ENCODE measurements around the gene OPRD1. TPM values are rescaled to one million over a fixed set of nuclear protein-coding genes. Genes with fewer than 3 reads are reported as not detected.

The OPRD1 gene
- total RNA-seq, 4 donors from 2014 or later: under 0.01 TPM; not detected in 3

- WGBS, 2 donors (ENCODE audit: low coverage in 1 of 2): 25 to 52% methylated on average over 5 to 10 of the region's 10 CpGs
- no peak for DNase-seq
- H3K9me3 ChIP-seq: no peaks in the 10 kb centered on the region
- no peaks in the 10 kb centered on the region for H3K27me3 ChIP-seq
- H3K4me3 ChIP-seq: peak overlapping the region in 3 of 4 donors; percentile 76 to 93 (median 93)
- in situ Hi-C loops (cut with MboI; ENCODE audit: low pct_ligation_motif_present in 1 of 4, low pct_unique_long_range_greater_than_20kb in 1 of 4, low sequenced_read_pairs in 3 of 4) (no loop called here), intact Hi-C loops (cut with DNase I; ENCODE audit: low total_unique reads) (no loop called here)
- H3K27ac ChIP-seq: peak overlapping the region; percentile 72 to 85 (median 78)
- TF ChIP-seq CTCF (IDR thresholded peaks at IDR 0.05): no peak
- TF ChIP-seq POLR2AphosphoS5 (IDR thresholded peaks at IDR 0.05): no peak
- no peak for TF ChIP-seq POLR2A (IDR thresholded peaks at IDR 0.05)
- TF ChIP-seq EP300 (IDR thresholded peaks at IDR 0.05; ENCODE audit: low read depth): no peak
- H3K4me1 ChIP-seq: peaks cover 0 to 17% (median 11%) of the 10 kb centered on the region in 4 donors
- H3K36me3 ChIP-seq: no peaks in the 10 kb centered on the region
These were observed 101.8 kb downstream of the OPRD1 start for GRCh38 chr1:28913786-28914227.

GRCh38 chr1:28914228-28915030 is 102.5 kb downstream of the OPRD1 start, which contains the start of gene EPB41:
Gene EPB41 (plus strand): TSS chr1:28914569. CDS start chr1:28987438, 72,869 bp downstream.
- peaks cover 0 to 17% (median 11%) of the 10 kb centered on the region in 4 donors for H3K4me1 ChIP-seq
- no peaks in the 10 kb centered on the region for H3K9me3 ChIP-seq
- in situ Hi-C loops (cut with MboI; ENCODE audit: low pct_ligation_motif_present in 1 of 4, low pct_unique_long_range_greater_than_20kb in 1 of 4, low sequenced_read_pairs in 3 of 4): no loop called here
- intact Hi-C loops (cut with DNase I; ENCODE audit: low total_unique reads): no loop called here
- H3K27me3 ChIP-seq: no peaks in the 10 kb centered on the region
- TF ChIP-seq POLR2AphosphoS5 (IDR thresholded peaks at IDR 0.05) (peak; percentile 38 to 71 (median 70)), EP300 (IDR thresholded peaks at IDR 0.05; ENCODE audit: low read depth) (no peak)
- peak; percentile 93 for DNase-seq
- 1 to 4% methylated on average over 15 to 62 of the region's 95 CpGs for whole genome bisulfite sequencing, 2 donors (ENCODE audit: low coverage in 1 of 2)
- H3K36me3 ChIP-seq: no peaks in the 10 kb centered on the region
- H3K27ac ChIP-seq: peak within 1 kb of the TSS; percentile 72 to 85 (median 78)
- peak within 1 kb of the TSS; percentile 61 to 93 (median 84) for H3K4me3 ChIP-seq

- Histone ChIP-seq H3K9me3 (no peaks in the 10 kb centered on the region), H3K4me1 (peaks cover 0 to 17% (median 11%) of the 10 kb centered on the region in 4 donors), H3K27me3 (no peaks in the 10 kb centered on the region), H3K4me3 (peak overlapping the region; percentile 61 to 93 (median 84)), H3K36me3 (no peaks in the 10 kb centered on the region), H3K27ac (peak overlapping the region; percentile 72 to 85 (median 78))
- WGBS, 2 donors (ENCODE audit: low coverage in 1 of 2): 3 to 18% methylated on average over 2 to 31 of the region's 32 CpGs
- in situ Hi-C loops (cut with MboI; ENCODE audit: low pct_ligation_motif_present in 1 of 4, low pct_unique_long_range_greater_than_20kb in 1 of 4, low sequenced_read_pairs in 3 of 4): no loop called here
- TF ChIP-seq POLR2A (IDR thresholded peaks at IDR 0.05) (no peak), POLR2AphosphoS5 (IDR thresholded peaks at IDR 0.05) (no peak), EP300 (IDR thresholded peaks at IDR 0.05; ENCODE audit: low read depth) (no peak), CTCF (IDR thresholded peaks at IDR 0.05) (no peak)
- DNase-seq: peak; percentile 45
- intact Hi-C loops (cut with DNase I; ENCODE audit: low total_unique reads): no loop called here
These were observed 103.3 kb downstream of the OPRD1 start for GRCh38 chr1:28915031-28915895.

- no peak overlapping the region for H3K4me3 ChIP-seq
- TF ChIP-seq POLR2A (IDR thresholded peaks at IDR 0.05) (no peak), POLR2AphosphoS5 (IDR thresholded peaks at IDR 0.05) (no peak), CTCF (IDR thresholded peaks at IDR 0.05) (no peak), EP300 (IDR thresholded peaks at IDR 0.05; ENCODE audit: low read depth) (no peak)
- WGBS, 2 donors (ENCODE audit: low coverage in 1 of 2): 67 to 87% methylated on average over 1 to 2 of the region's 2 CpGs
- H3K27me3 ChIP-seq: no peaks in the 10 kb centered on the region
- H3K9me3 ChIP-seq: no peaks in the 10 kb centered on the region
- intact Hi-C loops (cut with DNase I; ENCODE audit: low total_unique reads): no loop called here
- in situ Hi-C loops (cut with MboI; ENCODE audit: low pct_ligation_motif_present in 1 of 4, low pct_unique_long_range_greater_than_20kb in 1 of 4, low sequenced_read_pairs in 3 of 4): no loop called here
- H3K4me1 ChIP-seq: peaks cover 0 to 17% (median 11%) of the 10 kb centered on the region in 4 donors
- H3K27ac ChIP-seq: no peak overlapping the region
- no peaks in the 10 kb centered on the region for H3K36me3 ChIP-seq
- no peak for DNase-seq
These were observed 105.8 kb downstream of the OPRD1 start for GRCh38 chr1:28917757-28918118.

Small RNA genes lying within 50 kb of the gene (small RNA-seq; reads per million reads assigned to genes)
- 0 reads per million in 4 donors for gene RF00019

Other genes with a start within 250 kb of the OPRD1 start
- 10 to 100 TPM in 1 of 4 donors, 1 to 10 TPM in 2, not detected in 1; 5.3 to 14.2 (median 5.6) TPM for gene RAB42, start 219.9 kb upstream of the OPRD1 start, total RNA-seq
- 10 to 100 TPM; 13.8 to 19.5 (median 15.2) TPM for gene TAF12, start 169.1 kb upstream of the OPRD1 start, total RNA-seq
- gene RNU11, start 163.6 kb upstream of the OPRD1 start, total RNA-seq: not detected
- gene GMEB1, start 143.4 kb upstream of the OPRD1 start, total RNA-seq: 10 to 100 TPM in 1 of 4 donors, 1 to 10 TPM in 3; 4.4 to 10.4 (median 7.2) TPM
- 10 to 100 TPM; 33.2 to 56.1 (median 45.8) TPM for gene YTHDF2, start 75.2 kb upstream of the OPRD1 start, total RNA-seq
- gene EPB41, start 102.4 kb downstream of the OPRD1 start, total RNA-seq: 100 to 1,000 TPM in 1 of 4 donors, 10 to 100 TPM in 3; 71.6 to 117 (median 92.6) TPM

Data from transverse colon (tissue), 4 donors.